ENCODE measurements around the gene MAP3K5.

GRCh38 chr6:136742125-136742524, 50.2 kb downstream of the MAP3K5 start:
- TF ChIP-seq CTCF (IDR thresholded peaks at IDR 0.05), result no peak
- TF ChIP-seq POLR2A (IDR thresholded peaks at IDR 0.05), result no peak
